Measurements from ENCODE around the gene GC.

Gene GC

GRCh38 chr4:71698141-71698540, 85.7 kb downstream of the GC start:
- no peak for FAIRE-seq
- TF ChIP-seq POLR2AphosphoS5 (IDR thresholded peaks at IDR 0.05; ENCODE audit: low read depth, low read length) (no peak), POLR2A (IDR thresholded peaks at IDR 0.05; ENCODE audit: low read depth, low read length) (no peak), TAF1 (IDR thresholded peaks at IDR 0.05; ENCODE audit: borderline replicate concordance, low read depth, low read length) (no peak)
- no peak for DNase-seq (ENCODE audit: insufficient read length)

- FAIRE-seq, result no peak
- TF ChIP-seq POLR2AphosphoS5 (IDR thresholded peaks at IDR 0.05; ENCODE audit: low read depth, low read length), result no peak
- TF ChIP-seq TAF1 (IDR thresholded peaks at IDR 0.05; ENCODE audit: borderline replicate concordance, low read depth, low read length), result no peak
- no peak for TF ChIP-seq POLR2A (IDR thresholded peaks at IDR 0.05; ENCODE audit: low read depth, low read length)
- DNase-seq (ENCODE audit: insufficient read length), result no peak
These were observed 86.8 kb downstream of the GC start for GRCh38 chr4:71697031-71697430.

GRCh38 chr4:71694961-71695360, 88.9 kb downstream of the GC start:
- DNase-seq (ENCODE audit: insufficient read length), result no peak
- no peak for FAIRE-seq
- TF ChIP-seq POLR2A (IDR thresholded peaks at IDR 0.05; ENCODE audit: low read depth, low read length) (no peak), POLR2AphosphoS5 (IDR thresholded peaks at IDR 0.05; ENCODE audit: low read depth, low read length) (no peak), TAF1 (IDR thresholded peaks at IDR 0.05; ENCODE audit: borderline replicate concordance, low read depth, low read length) (no peak)

- FAIRE-seq (no peak), DNase-seq (ENCODE audit: insufficient read length) (no peak)
- TF ChIP-seq POLR2A (IDR thresholded peaks at IDR 0.05; ENCODE audit: low read depth, low read length), result no peak
- TF ChIP-seq POLR2AphosphoS5 (IDR thresholded peaks at IDR 0.05; ENCODE audit: low read depth, low read length), result no peak
- no peak for TF ChIP-seq TAF1 (IDR thresholded peaks at IDR 0.05; ENCODE audit: borderline replicate concordance, low read depth, low read length)
These were observed 90.9 kb downstream of the GC start for GRCh38 chr4:71692963-71693362.

- DNase-seq (ENCODE audit: insufficient read length), result no peak
- FAIRE-seq, result no peak
- TF ChIP-seq POLR2AphosphoS5 (IDR thresholded peaks at IDR 0.05; ENCODE audit: low read depth, low read length), result no peak
- no peak for TF ChIP-seq POLR2A (IDR thresholded peaks at IDR 0.05; ENCODE audit: low read depth, low read length)
- TF ChIP-seq TAF1 (IDR thresholded peaks at IDR 0.05; ENCODE audit: borderline replicate concordance, low read depth, low read length), result no peak
These were observed 91.7 kb downstream of the GC start for GRCh38 chr4:71692198-71692597.

Data from GM12892 (cell line).